Keratinocyte (primary cell): ENCODE measurements around the gene CASK. TPM values are rescaled to one million over a fixed set of nuclear protein-coding genes. Genes with fewer than 3 reads are reported as not detected.

Source experiments
- DNase-seq: peaks from one replicate; pipeline ENCODE4 v3.0.0-alpha.2; 2011; ENCODE audit warnings: low read depth, missing footprints, low spot score
- FAIRE-seq: peaks from 2 replicates; lab custom pipeline; 2011; peaks lifted over from hg19 to GRCh38; lab: Jason Lieb, UNC
- H2AFZ ChIP-seq: 2 replicates; pipeline ENCODE4 v1.6.0; 2012; ENCODE audit warnings: low read length, control low read depth, inconsistent platforms; ENCODE audit not compliant: control insufficient read depth
- H3K27ac ChIP-seq: 2 replicates; pipeline ENCODE4 v1.5.1; 2011; ENCODE audit warnings: low read length; ENCODE audit not compliant: control insufficient read depth, insufficient read depth
- H3K27me3 ChIP-seq: 3 replicates; pipeline ENCODE4 v1.6.0; 2011; ENCODE audit warnings: low read length; ENCODE audit not compliant: control insufficient read depth, insufficient read depth; ENCODE audit errors: extremely low read depth
- H3K36me3 ChIP-seq, 2 experiments: 2 replicates in 1 of 2; 3 replicates in 1 of 2; pipeline ENCODE4 v1.5.1; 2011; ENCODE audit warnings: low read length in 2 of 2, mild to moderate bottlenecking in 1 of 2; ENCODE audit not compliant: control insufficient read depth in 2 of 2, insufficient read depth in 2 of 2; ENCODE audit errors: extremely low read depth in 1 of 2
- H3K4me1 ChIP-seq: 3 replicates; pipeline ENCODE4 v1.5.1; 2011; ENCODE audit warnings: low read length; ENCODE audit not compliant: control insufficient read depth, insufficient read depth; ENCODE audit errors: extremely low read depth
- H3K4me2 ChIP-seq: 3 replicates; pipeline ENCODE4 v1.6.0; 2011; ENCODE audit warnings: low read depth, low read length; ENCODE audit not compliant: control insufficient read depth, insufficient read depth; ENCODE audit errors: extremely low read depth
- H3K4me3 ChIP-seq, 3 experiments: fragments of 200-600 bp in 1 of 3; sonication (generic) in 1 of 3; 2 replicates in 2 of 3; 3 replicates in 1 of 3; pipeline ENCODE4 v1.5.1; 2011 to 2016; ENCODE audit warnings: low read length in 3 of 3, mild to moderate bottlenecking in 3 of 3, control low read depth in 2 of 3, inconsistent platforms in 1 of 3, low read depth in 1 of 3, mixed read lengths in 1 of 3, mixed run types in 1 of 3, moderate library complexity in 1 of 3; ENCODE audit not compliant: control insufficient read depth in 2 of 3, insufficient read depth in 2 of 3; ENCODE audit errors: extremely low read depth in 1 of 3
- H3K79me2 ChIP-seq: 2 replicates; pipeline ENCODE4 v1.6.0; 2012; ENCODE audit warnings: low read length; ENCODE audit not compliant: control insufficient read depth, insufficient read depth
- H3K9ac ChIP-seq: 3 replicates; pipeline ENCODE4 v1.6.0; 2011; ENCODE audit warnings: low read length; ENCODE audit not compliant: control insufficient read depth, insufficient read depth; ENCODE audit errors: extremely low read depth
- H3K9me1 ChIP-seq: 3 replicates; pipeline ENCODE4 v1.6.0; 2011; ENCODE audit warnings: low read length; ENCODE audit not compliant: control insufficient read depth, insufficient read depth; ENCODE audit errors: extremely low read depth
- H3K9me3 ChIP-seq: 2 replicates; pipeline ENCODE4 v1.5.1; 2012; ENCODE audit warnings: low read depth, low read length; ENCODE audit not compliant: control insufficient read depth
- H4K20me1 ChIP-seq: 3 replicates; pipeline ENCODE4 v1.6.0; 2011; ENCODE audit warnings: low read length; ENCODE audit not compliant: control insufficient read depth, insufficient read depth; ENCODE audit errors: extremely low read depth
- EZH2 ChIP-seq: IDR thresholded peaks from one replicate; pipeline ENCODE4 v1.6.1; 2012; ENCODE audit warnings: inconsistent platforms, mild to moderate bottlenecking, low read length, moderate library complexity
- dilution Hi-C: fragments of 300-500 bp; cut with MboI; formaldehyde crosslinking; loops from one replicate; pipeline ENCODE4 v1.7.0; 2020; ENCODE audit warnings: low sequenced_read_pairs; ENCODE audit not compliant: extremely low pct_ligation_motif_present
- polyA plus RNA-seq, 5 experiments: library from polyadenylated mRNA; depleted of rRNA in 3 of 5; stranded (reverse) in 3 of 5; stranded (forward) in 1 of 5; unstranded in 1 of 5; fragments of >200 nt; gene quantifications; 1 replicate in 1 of 5; 2 replicates in 3 of 5; 3 replicates in 1 of 5; pipeline versions ENCODE4 v1.2.1 to v1.2.3, GENCODE V29; 2011 to 2012; ENCODE audit warnings: missing spikeins in 2 of 5, low read depth in 1 of 5, low replicate concordance in 1 of 5
- TF ChIP-seq, protein P1 (sequence below), 3 experiments: IDR thresholded peaks in 1 of 3; conservative IDR thresholded peaks in 1 of 3; optimal IDR thresholded peaks in 1 of 3; 2 replicates in 2 of 3; 3 replicates in 1 of 3; pipeline versions ENCODE3 to v1.5.1; 2011; ENCODE audit warnings: low read length in 3 of 3, mild to moderate bottlenecking in 3 of 3, moderate library complexity in 2 of 3, control low read depth in 1 of 3, inconsistent platforms in 1 of 3; ENCODE audit not compliant: insufficient read depth in 2 of 3; ENCODE audit errors: extremely low read depth in 1 of 3

CASK gene
- polyA plus RNA-seq, 1 donor (not counting 4 experiments of a cell fraction or from before 2014, with no cell fraction given): 33.7 TPM

DNA sequence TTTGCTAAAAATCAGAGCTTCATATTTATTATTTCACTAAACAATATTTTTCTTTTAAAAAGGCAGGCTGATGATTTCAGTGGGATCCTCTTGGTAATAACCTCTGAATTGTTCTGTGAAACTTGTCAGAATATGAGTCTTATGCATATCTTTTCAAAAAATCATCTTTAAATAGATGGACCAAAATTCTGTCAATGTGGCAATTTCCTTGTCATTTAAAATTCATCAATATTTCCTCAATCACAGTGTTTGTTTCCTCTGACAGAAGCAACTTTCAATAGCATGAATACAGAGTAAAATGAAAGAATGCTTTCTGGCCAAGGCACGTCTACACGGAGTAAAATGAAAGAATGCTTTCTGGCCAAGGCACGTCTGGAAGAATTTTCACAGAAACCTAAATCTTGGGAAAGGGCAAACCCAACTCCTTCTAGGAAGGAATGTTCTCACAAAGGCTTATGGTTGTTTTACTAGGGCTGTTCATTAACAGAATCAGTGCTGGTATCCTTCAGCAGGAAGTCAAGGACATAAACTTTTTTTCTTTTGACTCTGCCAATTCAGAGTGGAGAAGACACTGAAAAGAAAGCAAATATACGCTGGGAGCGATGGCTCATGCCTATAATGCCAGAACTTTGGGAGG is 333.6 kb downstream of the CASK start:
- no peaks in the 10 kb centered on the region for H3K27me3 ChIP-seq
- no peaks in the 10 kb centered on the region for H4K20me1 ChIP-seq
- DNase-seq: no peak
- TF ChIP-seq, protein P1, sequence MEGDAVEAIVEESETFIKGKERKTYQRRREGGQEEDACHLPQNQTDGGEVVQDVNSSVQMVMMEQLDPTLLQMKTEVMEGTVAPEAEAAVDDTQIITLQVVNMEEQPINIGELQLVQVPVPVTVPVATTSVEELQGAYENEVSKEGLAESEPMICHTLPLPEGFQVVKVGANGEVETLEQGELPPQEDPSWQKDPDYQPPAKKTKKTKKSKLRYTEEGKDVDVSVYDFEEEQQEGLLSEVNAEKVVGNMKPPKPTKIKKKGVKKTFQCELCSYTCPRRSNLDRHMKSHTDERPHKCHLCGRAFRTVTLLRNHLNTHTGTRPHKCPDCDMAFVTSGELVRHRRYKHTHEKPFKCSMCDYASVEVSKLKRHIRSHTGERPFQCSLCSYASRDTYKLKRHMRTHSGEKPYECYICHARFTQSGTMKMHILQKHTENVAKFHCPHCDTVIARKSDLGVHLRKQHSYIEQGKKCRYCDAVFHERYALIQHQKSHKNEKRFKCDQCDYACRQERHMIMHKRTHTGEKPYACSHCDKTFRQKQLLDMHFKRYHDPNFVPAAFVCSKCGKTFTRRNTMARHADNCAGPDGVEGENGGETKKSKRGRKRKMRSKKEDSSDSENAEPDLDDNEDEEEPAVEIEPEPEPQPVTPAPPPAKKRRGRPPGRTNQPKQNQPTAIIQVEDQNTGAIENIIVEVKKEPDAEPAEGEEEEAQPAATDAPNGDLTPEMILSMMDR (optimal IDR thresholded peaks at IDR 0.05 in 1 of 3, IDR thresholded peaks at IDR 0.05 in 1 of 3, conservative IDR thresholded peaks at IDR 0.05 in 1 of 3; ENCODE audit: extremely low read depth in 1 of 3, insufficient read depth in 2 of 3, low read length in 3 of 3): no peak
- H3K4me2 ChIP-seq: no peak overlapping the region
- no peak overlapping the region for H3K4me3 ChIP-seq
- H3K9me3 ChIP-seq: no peaks in the 10 kb centered on the region
- H3K27ac ChIP-seq: no peak overlapping the region
- FAIRE-seq: no peak
- H2AFZ ChIP-seq: no peak overlapping the region
- dilution Hi-C loops: no loop called here
- no peaks in the 10 kb centered on the region for H3K79me2 ChIP-seq
- no peaks in the 10 kb centered on the region for H3K4me1 ChIP-seq
- H3K36me3 ChIP-seq: no peaks in the 10 kb centered on the region
- H3K9ac ChIP-seq: no peak overlapping the region
- no peaks in the 10 kb centered on the region for H3K9me1 ChIP-seq

DNA sequence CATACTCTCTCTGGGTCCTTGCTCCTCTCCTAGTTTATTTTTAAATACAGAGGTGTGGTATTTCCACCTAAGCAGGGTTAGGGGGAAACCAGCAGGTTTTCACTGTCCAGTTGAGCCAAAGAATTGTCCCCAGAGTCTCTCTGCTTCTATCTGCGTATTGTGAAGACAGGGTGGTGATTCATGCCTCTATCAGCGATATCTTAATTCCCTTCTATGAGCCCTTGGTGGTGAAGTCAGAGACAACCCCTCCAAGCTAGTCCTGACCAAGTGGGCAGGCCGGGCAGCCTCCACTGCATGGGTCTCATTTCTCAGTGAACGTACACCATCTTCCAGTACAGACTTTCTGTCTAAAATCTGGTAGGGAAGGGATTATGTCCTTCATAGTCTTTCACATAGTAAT is 335.1 kb downstream of the CASK start:
- Histone ChIP-seq H3K4me3 (no peak overlapping the region), H3K36me3 (no peaks in the 10 kb centered on the region), H3K27me3 (no peaks in the 10 kb centered on the region), H3K9me3 (no peaks in the 10 kb centered on the region), H3K27ac (no peak overlapping the region), H3K9ac (no peak overlapping the region), H3K9me1 (no peaks in the 10 kb centered on the region), H2AFZ (no peak overlapping the region), H3K4me2 (no peak overlapping the region), H3K79me2 (no peaks in the 10 kb centered on the region), H4K20me1 (no peaks in the 10 kb centered on the region), H3K4me1 (no peaks in the 10 kb centered on the region)
- dilution Hi-C loops: no loop called here
- TF ChIP-seq, protein P1 (optimal IDR thresholded peaks at IDR 0.05 in 1 of 3, IDR thresholded peaks at IDR 0.05 in 1 of 3, conservative IDR thresholded peaks at IDR 0.05 in 1 of 3; ENCODE audit: extremely low read depth in 1 of 3, insufficient read depth in 2 of 3, low read length in 3 of 3): no peak
- no peak for TF ChIP-seq EZH2
- FAIRE-seq: no peak
- DNase-seq: no peak
